H1 (cell line): ENCODE results near the gene SLC47A2. TPM values are rescaled to one million over a fixed set of nuclear protein-coding genes. Genes with fewer than 3 reads are reported as not detected.

Source experiments
- CTCF ChIA-PET: fragments of 300-600 bp; sonication (Branson Sonifier 250); formaldehyde crosslinking; loops from one replicate; lab custom pipeline; 2021; ENCODE audit not compliant: partially characterized antibody; lab: Charles Lee
- POLR2A ChIA-PET: fragments of 300-600 bp; sonication (Branson Sonifier 250); formaldehyde crosslinking; loops from one replicate; lab custom pipeline; 2021; ENCODE audit warnings: inconsistent platforms; ENCODE audit not compliant: partially characterized antibody; lab: Charles Lee
- DNase-seq, 2 experiments: peaks; one replicate each; pipeline versions ENCODE4 v3.0.0 to v3.0.0-alpha.2; 2010 to 2022; ENCODE audit warnings: low spot score in 2 of 2, low read depth in 1 of 2, mixed read lengths in 1 of 2
- FAIRE-seq: peaks from 2 replicates; lab custom pipeline; 2011; peaks lifted over from hg19 to GRCh38; lab: Jason Lieb, UNC
- H2AFZ ChIP-seq: 2 replicates; pipeline ENCODE4 v1.8.1; 2012; ENCODE audit warnings: low read length, inconsistent platforms
- H2AK5ac ChIP-seq: 2 replicates; pipeline ENCODE4 v1.6.1; 2013; ENCODE audit warnings: low read depth, low read length
- H2BK120ac ChIP-seq: replicated peaks from 2 replicates; pipeline ENCODE3; 2013; ENCODE audit warnings: low read depth, low read length, inconsistent platforms
- H2BK12ac ChIP-seq: 2 replicates; pipeline ENCODE4 v1.6.1; 2013; ENCODE audit warnings: low read depth, low read length
- H2BK15ac ChIP-seq: 2 replicates; pipeline ENCODE4 v1.6.1; 2013; ENCODE audit warnings: low read length
- H2BK20ac ChIP-seq: 2 replicates; pipeline ENCODE4 v1.6.1; 2013; ENCODE audit warnings: low read length
- H2BK5ac ChIP-seq: 2 replicates; pipeline ENCODE4 v1.6.1; 2013; ENCODE audit warnings: low read depth, low read length
- H3K14ac ChIP-seq: 2 replicates; pipeline ENCODE4 v1.6.1; 2013; ENCODE audit warnings: inconsistent platforms; ENCODE audit not compliant: insufficient read length
- H3K18ac ChIP-seq: 2 replicates; pipeline ENCODE4 v1.6.1; 2013; ENCODE audit warnings: low read length; ENCODE audit errors: extremely low read depth
- H3K23ac ChIP-seq: 2 replicates; pipeline ENCODE4 v1.6.1; 2013; ENCODE audit warnings: inconsistent platforms; ENCODE audit not compliant: insufficient read length
- H3K23me2 ChIP-seq: 2 replicates; pipeline ENCODE4 v1.6.1; 2013; ENCODE audit warnings: low read depth, low read length
- H3K27ac ChIP-seq: 2 replicates; pipeline ENCODE4 v1.6.1; 2011; ENCODE audit warnings: low read depth, low read length, inconsistent platforms
- H3K27me3 ChIP-seq, 4 experiments: replicated peaks in 1 of 4; 1 replicate in 1 of 4; 2 replicates in 3 of 4; pipeline versions ENCODE4 v1.6.1 to v1.8.1; 2011 to 2013; ENCODE audit warnings: low read length in 3 of 4, mild to moderate bottlenecking in 3 of 4, inconsistent platforms in 2 of 4, mixed read lengths in 2 of 4, moderate library complexity in 1 of 4; ENCODE audit not compliant: control insufficient read depth in 3 of 4, insufficient read depth in 3 of 4; ENCODE audit errors: extremely low read depth in 1 of 4
- H3K36me3 ChIP-seq, 4 experiments: 2 replicates each; pipeline versions ENCODE4 v1.6.1 to v1.8.1; 2011 to 2013; ENCODE audit warnings: mild to moderate bottlenecking in 4 of 4, low read length in 3 of 4, moderate library complexity in 2 of 4, control low read depth in 1 of 4, inconsistent platforms in 1 of 4; ENCODE audit not compliant: insufficient read depth in 4 of 4, control insufficient read depth in 2 of 4
- H3K4ac ChIP-seq: replicated peaks from 2 replicates; pipeline ENCODE3; 2013; ENCODE audit warnings: low read length, low read depth, mixed read lengths, inconsistent platforms; ENCODE audit not compliant: insufficient read length
- H3K4me1 ChIP-seq, 4 experiments: replicated peaks in 1 of 4; 1 replicate in 1 of 4; 2 replicates in 3 of 4; pipeline versions ENCODE4 v1.6.1 to v1.8.1; 2011 to 2013; ENCODE audit warnings: low read length in 3 of 4, inconsistent platforms in 2 of 4, mixed read lengths in 1 of 4; ENCODE audit not compliant: insufficient read depth in 4 of 4, control insufficient read depth in 3 of 4
- H3K4me2 ChIP-seq, 2 experiments: 2 replicates each; pipeline versions ENCODE4 v1.6.1 to v1.8.1; 2011 to 2013; ENCODE audit warnings: low read depth in 2 of 2, low read length in 2 of 2, control low read depth in 1 of 2, inconsistent platforms in 1 of 2, mild to moderate bottlenecking in 1 of 2; ENCODE audit not compliant: insufficient read depth in 1 of 2
- H3K4me3 ChIP-seq, 4 experiments: fragments of 200-600, 300-600 bp in 1 of 4; sonication (generic), shearing (Covaris generic), sonication (Bioruptor Twin) in 1 of 4; 2 replicates each; pipeline versions ENCODE4 v1.5.1 to v1.8.1; 2011 to 2016; ENCODE audit warnings: low read length in 4 of 4, low read depth in 3 of 4, control low read depth in 2 of 4, inconsistent platforms in 2 of 4, mild to moderate bottlenecking in 2 of 4, mixed read lengths in 1 of 4, moderate library complexity in 1 of 4; ENCODE audit not compliant: insufficient read depth in 2 of 4; ENCODE audit errors: extremely low read depth in 1 of 4
- H3K56ac ChIP-seq: replicated peaks from 2 replicates; pipeline ENCODE3; 2013; ENCODE audit warnings: low read depth, mild to moderate bottlenecking, mixed read lengths, low read length, inconsistent platforms; ENCODE audit not compliant: insufficient read length
- H3K79me1 ChIP-seq: 2 replicates; pipeline ENCODE4 v1.6.1; 2013; ENCODE audit warnings: low read depth, low read length, control low read depth
- H3K79me2 ChIP-seq, 2 experiments: 2 replicates each; pipeline versions ENCODE4 v1.6.1 to v1.8.1; 2012 to 2013; ENCODE audit warnings: low read length in 2 of 2, mild to moderate bottlenecking in 2 of 2, inconsistent platforms in 1 of 2; ENCODE audit not compliant: insufficient read depth in 2 of 2, control insufficient read depth in 1 of 2
- H3K9ac ChIP-seq, 4 experiments: replicated peaks in 1 of 4; 1 replicate in 1 of 4; 2 replicates in 3 of 4; pipeline versions ENCODE4 v1.6.1 to v1.8.1; 2011 to 2013; ENCODE audit warnings: low read depth in 3 of 4, low read length in 3 of 4, control low read depth in 2 of 4, mild to moderate bottlenecking in 2 of 4, moderate library complexity in 2 of 4, inconsistent platforms in 1 of 4; ENCODE audit errors: extremely low read depth in 1 of 4
- H3K9me3 ChIP-seq, 2 experiments: 2 replicates each; pipeline versions ENCODE4 v1.6.1 to v1.8.1; 2012 to 2013; ENCODE audit warnings: mild to moderate bottlenecking in 2 of 2, moderate library complexity in 2 of 2, control low read depth in 1 of 2, inconsistent platforms in 1 of 2, low read depth in 1 of 2, low read length in 1 of 2, mixed read lengths in 1 of 2; ENCODE audit not compliant: insufficient read depth in 2 of 2
- H4K20me1 ChIP-seq, 2 experiments: replicated peaks in 1 of 2; 2 replicates each; pipeline versions ENCODE3 to v1.8.1; 2011 to 2013; ENCODE audit warnings: inconsistent platforms in 2 of 2, low read length in 2 of 2, mild to moderate bottlenecking in 1 of 2; ENCODE audit not compliant: insufficient read depth in 2 of 2, control insufficient read depth in 1 of 2
- H4K5ac ChIP-seq: 2 replicates; pipeline ENCODE4 v1.6.1; 2013; ENCODE audit warnings: low read length, low read depth, mixed read lengths, inconsistent platforms; ENCODE audit not compliant: insufficient read length
- H4K8ac ChIP-seq: 2 replicates; pipeline ENCODE4 v1.8.0; 2013; ENCODE audit warnings: mild to moderate bottlenecking, moderate library complexity, low read length, inconsistent platforms; ENCODE audit not compliant: insufficient read depth; ENCODE audit errors: extremely low read depth
- H4K91ac ChIP-seq: replicated peaks from 2 replicates; pipeline ENCODE3; 2013; ENCODE audit warnings: low read length, mixed read lengths, inconsistent platforms; ENCODE audit not compliant: insufficient read length
- BACH1 ChIP-seq: IDR thresholded peaks from 2 replicates; pipeline ENCODE4 v1.6.1; 2012; ENCODE audit warnings: low read length, improper control_type of control experiment
- BCL11A ChIP-seq, 2 experiments: IDR thresholded peaks; one replicate each; pipeline ENCODE4 v1.6.1; 2011; ENCODE audit warnings: low read depth in 2 of 2, low read length in 2 of 2, mild to moderate bottlenecking in 2 of 2
- CBX5 ChIP-seq: fragments of 300-800, 300-1000 bp; sonication (generic); IDR thresholded peaks from 2 replicates; pipeline ENCODE4 v1.7.1; 2016; ENCODE audit warnings: antibody characterized with exemption, low read length, low read depth
- HDAC2 ChIP-seq, 2 experiments: fragments of 300-600 bp in 1 of 2; sonication (generic) in 1 of 2; IDR thresholded peaks; 2 replicates each; pipeline ENCODE4 v1.6.1; 2011 to 2012; ENCODE audit warnings: low read depth in 2 of 2, low read length in 2 of 2, mild to moderate bottlenecking in 2 of 2, moderate library complexity in 2 of 2, borderline replicate concordance in 1 of 2, inconsistent platforms in 1 of 2
- HDAC6 ChIP-seq: IDR thresholded peaks from one replicate; pipeline ENCODE4 v1.7.1; 2012; ENCODE audit warnings: low read depth, mild to moderate bottlenecking, inconsistent platforms, low read length, moderate library complexity
- KDM5A ChIP-seq: fragments of 200-600 bp; IDR thresholded peaks from 2 replicates; pipeline ENCODE4 v1.7.1; 2012; ENCODE audit warnings: mild to moderate bottlenecking, low read length, inconsistent platforms, mixed read lengths
- TCF12 ChIP-seq: IDR thresholded peaks from 2 replicates; pipeline ENCODE4 v1.6.1; 2011; ENCODE audit warnings: low read depth, mild to moderate bottlenecking, low read length
- TEAD4 ChIP-seq: IDR thresholded peaks from 2 replicates; pipeline ENCODE4 v1.6.1; 2012; ENCODE audit warnings: low read depth, low read length, inconsistent platforms, mixed read lengths
- ZNF274 ChIP-seq: IDR thresholded peaks from 2 replicates; pipeline ENCODE4 v1.7.0; 2012; ENCODE audit warnings: low read length, borderline replicate concordance; ENCODE audit errors: extremely low read depth
- WGBS, 2 experiments: shearing (Covaris generic) in 1 of 2; methylation state at CpG; one replicate each; pipeline versions ENCODE4 v1.1.6 to v1.1.7; 2013 to 2015; ENCODE audit warnings: low lambda C conversion rate in 2 of 2, mixed read lengths in 2 of 2, inconsistent platforms in 1 of 2, low coverage in 1 of 2, missing lambda C conversion rate in 1 of 2; ENCODE audit not compliant: insufficient replicate concordance in 2 of 2, insufficient coverage in 1 of 2, insufficient read length in 1 of 2; ENCODE audit errors: extremely low coverage in 1 of 2, missing lambda C conversion rate in 1 of 2; 5-methylcytosine and 5-hydroxymethylcytosine counted together
- polyA plus RNA-seq, 7 experiments: library from polyadenylated mRNA; depleted of rRNA in 3 of 7; stranded (reverse) in 5 of 7; unstranded in 2 of 7; fragments of >200 nt in 5 of 7; fragments of 200-250 nt in 2 of 7; gene quantifications; 1 replicate in 5 of 7; 2 replicates in 1 of 7; 4 replicates in 1 of 7; pipeline versions ENCODE4 v1.2.1 to v1.2.3, GENCODE V29; 2011 to 2013; ENCODE audit warnings: missing spikeins in 2 of 7, mixed read lengths in 2 of 7
- total RNA-seq: library from RNA; stranded (reverse); fragmentation: NEBNext Ultra II Directional; extraction: Animal tissue kit (Norgen Biotek cat#: 25700); gene quantifications from 2 replicates; pipeline ENCODE4 v1.2.1, GENCODE V29; 2021

The SLC47A2 gene
- total and polyA plus RNA-seq, 2 of the 8 experiments (the other 6 are each of a cell fraction or from before 2014, with no cell fraction given) = not detected

- ChIA-PET POLR2A (no interaction called here), CTCF (interaction anchor here (1.1 to 3.3 kb wide), 5 partner anchors 10 to 242 kb away, joined by 3 to 14 read pairs (median 4); no protein-coding TSS in a partner anchor)
- Histone ChIP-seq H3K79me2 (no peaks in the 10 kb centered on the region), H3K14ac (no peak overlapping the region), H2BK5ac (no peak overlapping the region), H2BK12ac (no peak overlapping the region), H4K20me1 (no peaks in the 10 kb centered on the region), H4K8ac (no peak overlapping the region), H3K79me1 (no peaks in the 10 kb centered on the region), H3K4ac (no peak overlapping the region), H4K5ac (no peak overlapping the region), H2AK5ac (0 out of 2 replicates have a peak overlapping the region, but pooled peaks have one; percentile 39), H3K23me2 (peaks cover 2% of the 10 kb centered on the region; the same call in 1 of the 2 replicates), H3K56ac (no peak overlapping the region), H3K18ac (no peak overlapping the region), H3K23ac (no peak overlapping the region), H3K4me3 (no peak overlapping the region), H2AFZ (no peak overlapping the region), H3K4me1 (no peaks in the 10 kb centered on the region; a peak in 3 of 7 replicates), H3K9ac (no peak overlapping the region), H3K9me3 (no peaks in the 10 kb centered on the region), H3K27me3 (peaks cover 0 to under 1% (median 0%) of the 10 kb centered on the region in 4 experiments; a peak in 1 of 7 replicates), H3K36me3 (no peaks in the 10 kb centered on the region), H2BK120ac (no peak overlapping the region), H3K27ac (no peak overlapping the region), H2BK15ac (no peak overlapping the region), H2BK20ac (no peak overlapping the region), H3K4me2 (no peak overlapping the region), H4K91ac (no peak overlapping the region)
- TF ChIP-seq TCF12 (no peak), BCL11A (IDR thresholded peaks at IDR 0.05; ENCODE audit: low read depth in 2 of 2, low read length in 2 of 2) (no peak), HDAC2 (IDR thresholded peaks at IDR 0.05; ENCODE audit: borderline replicate concordance in 1 of 2, low read depth in 2 of 2, low read length in 2 of 2) (no peak), BACH1 (no peak), CBX5 (no peak), HDAC6 (no peak), TEAD4 (no peak), ZNF274 (no peak), KDM5A (no peak)
- 87% methylated on average over 3 of the region's 3 CpGs; no CpG with 5 or more reads in 1 of the 2 experiments for WGBS, 2 experiments
- FAIRE-seq = no peak
- DNase-seq = no peak
Observed at GRCh38 chr17:19750835-19751234, 34.5 kb upstream of the SLC47A2 start.
